ENCODE measurements around the gene TP73.
"Not testable (repeated sequence)": the region's sequence is repeated elsewhere in the genome, so short reads cannot be mapped to it uniquely, and the experiment has no call there.

Gene TP73

DNA sequence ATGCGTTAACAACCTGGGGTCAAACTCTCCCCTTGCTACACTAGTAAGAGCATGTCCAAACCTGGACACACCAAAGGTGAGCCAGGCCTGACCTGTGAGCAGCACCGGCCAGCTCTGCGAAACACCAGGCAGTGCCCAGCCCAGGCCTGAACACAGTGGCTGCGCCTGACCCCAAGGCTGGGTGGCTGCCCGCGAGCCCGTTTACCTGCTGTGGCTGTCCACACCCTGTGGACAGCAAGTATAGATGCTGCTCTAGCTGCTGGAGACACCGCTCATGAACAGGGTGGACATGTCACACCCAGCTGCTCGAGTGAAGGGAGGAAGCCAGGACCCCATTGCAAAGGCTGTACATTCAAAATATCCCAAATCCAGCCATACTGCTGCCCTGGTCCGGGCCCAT lies 92.3 kb downstream of the TP73 start:
- DNase-seq (ENCODE audit: low spot score): no peak

DNA sequence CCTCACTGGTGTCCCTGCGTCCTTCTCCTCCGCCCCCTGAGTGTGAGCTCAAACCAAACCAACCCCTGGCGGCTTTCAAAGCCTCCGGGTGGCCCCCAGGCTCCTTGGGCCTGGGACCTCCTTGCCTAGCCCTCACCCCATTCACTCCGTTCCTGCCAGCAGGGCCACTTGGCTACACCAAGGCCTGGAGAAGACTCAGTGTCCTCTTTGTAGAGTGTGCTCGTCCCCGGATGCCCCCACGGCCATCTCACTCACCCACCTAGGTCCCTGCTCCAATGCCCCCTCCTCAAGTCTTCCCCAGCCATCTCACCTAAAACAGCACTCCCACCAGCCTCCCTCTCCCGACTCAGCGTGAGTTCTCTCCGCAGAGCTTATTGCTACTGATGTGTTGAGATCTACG lies 92.8 kb downstream of the TP73 start:
- DNase-seq (ENCODE audit: low spot score): no peak

DNA sequence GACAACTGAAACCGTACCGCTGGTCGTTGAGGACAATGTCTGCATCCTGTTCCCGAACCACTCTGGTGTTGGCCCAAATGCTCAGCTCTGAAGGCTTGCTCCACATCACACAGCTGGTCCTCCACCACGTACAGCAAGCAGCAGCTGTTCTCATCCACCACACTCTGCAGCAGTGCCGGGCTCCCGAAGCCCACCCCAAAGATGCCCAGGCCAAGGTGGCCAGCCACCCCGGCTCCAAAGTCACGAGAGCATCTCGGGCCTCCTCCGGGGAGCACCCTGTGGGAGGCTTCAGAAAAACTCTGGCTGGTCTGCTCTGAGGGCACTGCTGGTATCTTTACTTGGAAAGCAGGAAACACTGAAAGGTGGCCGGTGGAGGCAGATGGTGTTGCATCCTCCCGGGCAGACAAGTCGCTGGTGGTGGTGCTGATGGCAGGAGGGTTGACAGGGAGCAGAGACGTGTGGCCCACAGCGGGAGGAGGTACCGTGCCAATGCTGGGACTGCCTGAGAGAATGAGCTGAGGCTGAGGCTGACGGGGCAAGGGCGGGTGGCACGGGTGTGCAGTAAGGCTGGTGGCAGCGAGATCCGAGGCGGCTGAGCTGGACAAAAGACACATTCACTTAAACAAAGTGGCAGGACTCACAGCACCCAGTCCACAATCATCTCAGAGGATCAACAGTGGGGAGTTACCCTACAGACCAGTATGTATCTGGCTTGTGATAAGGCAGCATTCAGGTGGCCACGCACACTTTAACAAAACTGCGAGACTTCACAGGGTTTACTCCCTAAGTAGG lies 93.5 kb downstream of the TP73 start:
- no peak for DNase-seq (ENCODE audit: low spot score)

DNA sequence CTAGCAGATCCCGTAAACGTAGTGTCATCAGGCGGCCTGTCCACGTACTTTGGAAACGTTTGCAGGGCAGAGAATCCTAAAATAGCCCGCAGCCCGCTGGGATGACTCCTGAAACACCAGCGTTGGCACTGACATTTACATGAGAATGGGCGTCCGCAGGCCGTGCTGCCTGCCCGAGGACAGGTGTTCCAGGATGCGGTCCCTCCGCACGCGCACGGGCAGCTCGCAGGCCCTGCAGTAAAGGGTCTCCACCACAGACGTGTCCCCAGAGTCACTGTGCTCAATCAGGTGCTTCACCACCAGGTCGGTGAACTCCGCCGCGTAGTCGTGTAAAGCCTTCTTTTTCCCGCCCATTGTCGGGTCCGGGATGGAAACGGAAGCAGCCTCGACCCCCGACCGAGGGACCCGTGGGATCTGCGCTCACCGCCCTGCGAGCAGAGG lies 94.1 kb downstream of the TP73 start:
- DNase-seq (ENCODE audit: low spot score): no peak

DNA sequence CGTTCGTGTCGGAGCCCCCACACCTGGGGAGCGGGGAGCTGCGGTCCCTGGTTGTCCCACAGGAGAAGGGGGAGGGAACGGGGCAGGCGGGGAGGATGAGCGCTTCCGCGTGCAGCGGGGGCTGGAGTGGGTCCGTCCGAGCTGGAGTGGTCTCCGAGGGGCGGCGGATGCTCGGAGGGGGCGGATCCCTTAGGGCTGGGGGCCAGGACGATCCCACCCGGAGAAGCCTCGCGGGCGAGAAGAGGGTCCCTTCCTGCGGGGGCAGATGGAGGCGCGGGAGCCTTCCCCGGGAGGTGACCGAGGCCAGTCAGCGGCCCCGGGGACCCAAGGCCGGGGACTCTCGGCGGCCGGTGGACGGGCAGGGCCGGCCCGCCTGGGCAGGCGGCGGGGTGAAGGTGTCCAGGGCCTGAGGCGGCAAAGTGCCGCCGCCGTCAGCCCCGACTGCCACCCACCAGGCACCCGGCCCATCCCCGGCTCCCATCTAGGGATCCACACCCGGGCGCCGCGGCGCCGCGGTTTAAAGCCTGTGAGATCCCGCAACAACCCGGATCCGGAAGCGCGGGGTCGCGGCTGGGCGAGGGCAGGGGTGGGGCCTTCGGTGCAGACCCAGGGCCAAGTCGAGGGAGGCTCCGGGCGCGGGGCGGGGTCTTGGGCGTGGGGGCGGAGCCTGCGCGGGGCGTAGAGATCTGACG lies 94.7 kb downstream of the TP73 start:
- DNase-seq (ENCODE audit: low spot score): peak; percentile 91

DNA sequence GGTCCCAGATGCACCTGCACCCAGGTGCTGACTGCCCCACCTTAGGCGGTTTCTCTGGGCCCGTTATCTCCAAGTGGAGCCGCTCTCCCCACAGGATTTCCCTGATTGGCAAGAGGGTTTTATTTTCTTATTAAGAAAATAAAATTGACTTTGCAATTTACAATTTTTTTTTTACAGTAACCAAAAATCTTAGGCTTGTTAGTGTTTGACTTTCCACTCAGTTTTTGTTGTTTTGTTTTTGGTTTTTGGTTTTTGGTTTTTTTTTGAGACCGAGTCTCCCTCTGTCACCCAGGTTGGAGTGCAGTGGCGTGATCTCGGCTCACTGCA lies 95.2 kb downstream of the TP73 start:
- no peak for DNase-seq (ENCODE audit: low spot score)

DNA sequence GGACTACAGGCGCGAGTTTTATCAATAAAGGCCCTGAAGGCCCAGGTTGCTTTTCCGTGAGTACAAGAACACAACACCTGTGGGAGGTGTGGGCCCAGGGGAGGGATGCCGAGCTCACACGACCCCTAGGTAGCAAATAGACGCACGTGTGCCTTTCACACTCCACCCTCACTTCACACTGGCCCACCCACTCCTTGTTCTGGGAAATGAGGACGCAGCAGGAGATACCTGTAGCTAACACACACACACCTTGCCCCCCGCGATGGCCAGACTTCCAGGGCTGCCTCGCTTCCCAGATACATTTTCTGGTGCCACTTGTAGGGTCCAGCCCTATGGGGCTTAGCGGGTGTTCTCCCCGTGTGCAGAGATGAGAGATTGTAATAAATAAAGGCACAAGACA lies 95.6 kb downstream of the TP73 start:
- no peak for DNase-seq (ENCODE audit: low spot score)

DNA sequence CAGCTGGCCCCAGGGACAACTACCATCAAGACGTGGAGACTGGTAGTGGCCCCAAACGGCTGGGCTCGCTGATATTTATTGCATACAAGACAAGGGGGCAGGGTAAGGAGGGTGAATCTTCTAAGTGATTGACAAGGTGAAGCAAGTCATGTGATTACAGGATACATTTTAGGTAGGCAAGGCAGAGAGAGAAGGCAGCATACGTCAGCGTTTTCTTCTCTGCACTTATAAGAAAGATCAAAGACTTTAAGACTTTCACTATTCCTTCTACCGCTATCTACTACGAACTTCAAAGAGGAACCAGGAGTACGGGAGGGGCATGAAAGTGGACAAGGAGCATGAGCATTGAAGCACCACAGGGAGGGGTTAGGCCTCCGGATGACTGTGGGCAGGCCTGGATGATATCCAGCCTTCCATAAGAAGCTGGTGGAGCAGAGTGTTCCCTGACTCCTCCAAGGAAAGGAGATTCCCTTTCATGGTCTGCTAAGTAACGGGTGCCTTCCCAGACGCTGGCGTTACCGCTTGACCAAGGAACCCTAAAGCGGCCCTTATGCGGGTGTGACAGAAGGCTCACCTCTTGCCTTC lies 96.1 kb downstream of the TP73 start:
- DNase-seq (ENCODE audit: low spot score): not testable (repeated sequence)

DNA sequence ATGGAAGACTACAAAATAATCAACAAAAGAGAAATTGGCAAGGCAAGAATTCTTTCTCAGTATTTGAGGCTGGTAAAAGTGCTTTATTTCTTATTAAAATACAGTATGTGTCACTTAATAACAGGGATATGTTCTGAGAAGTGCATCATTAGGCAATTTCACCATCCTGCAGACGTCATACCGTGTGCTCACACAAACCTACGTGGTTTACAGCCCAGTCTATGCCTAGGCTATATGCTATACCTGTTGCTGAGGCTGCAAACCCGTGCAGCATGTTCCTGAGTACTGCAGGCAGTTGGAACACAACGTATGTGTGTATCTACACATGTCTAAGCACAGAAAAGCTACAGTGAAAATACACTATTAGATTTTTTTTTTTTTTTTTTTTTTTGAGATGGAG lies 97.2 kb downstream of the TP73 start:
- DNase-seq (ENCODE audit: low spot score): no peak

DNA sequence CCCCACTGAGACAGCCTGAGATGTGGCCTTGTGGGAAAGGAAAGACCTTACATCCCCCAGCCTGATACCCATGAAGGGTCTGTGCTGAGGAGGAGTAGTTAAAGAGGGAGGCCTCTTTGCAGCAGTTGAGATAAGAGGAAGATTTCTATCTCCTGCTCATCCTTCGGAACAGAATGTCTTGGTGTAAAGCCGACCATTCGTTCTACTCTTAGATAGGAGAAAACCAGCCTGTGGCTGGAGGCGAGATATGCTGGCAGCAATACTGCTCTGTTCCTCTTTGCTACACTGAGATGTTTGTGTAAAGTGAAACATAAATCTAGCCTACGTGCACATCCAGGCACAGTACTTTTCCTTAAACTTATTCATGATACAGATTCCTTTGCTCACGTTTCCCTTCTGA lies 98.4 kb downstream of the TP73 start:
- no peak for DNase-seq (ENCODE audit: low spot score)

DNA sequence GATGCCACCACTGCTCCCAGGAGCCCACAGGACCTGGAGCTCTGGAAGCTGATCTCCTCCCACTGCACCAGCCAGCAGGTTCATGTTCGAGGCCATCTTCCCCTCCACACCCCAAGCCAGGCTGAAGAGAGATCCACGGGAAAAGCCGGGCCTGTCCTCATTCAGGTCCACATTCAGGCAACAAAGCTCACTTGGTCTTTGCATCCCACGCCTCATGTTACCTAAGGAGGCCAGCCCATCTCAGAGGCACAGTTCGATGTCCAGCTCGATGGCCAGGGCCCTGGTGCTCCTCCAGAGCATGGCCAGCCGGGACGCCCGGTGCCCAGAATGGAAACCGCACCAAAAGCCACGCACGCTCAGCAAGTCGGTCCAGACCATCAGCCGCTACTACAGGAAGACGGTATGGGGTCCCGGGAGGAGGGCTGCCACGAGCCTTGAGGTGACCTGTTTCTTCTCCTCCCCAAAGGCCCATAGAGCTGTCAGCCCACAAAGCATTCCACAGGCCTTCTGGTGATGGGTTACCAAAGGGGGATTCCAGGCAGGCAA lies 100.2 kb downstream of the TP73 start, which contains the start of gene CCDC27:
TSS of gene CCDC27 (plus strand) at position 51 of the 546 bp plus-strand sequence. CDS start at position 83, 32 bp downstream.
- no peak for DNase-seq (ENCODE audit: low spot score)

DNA sequence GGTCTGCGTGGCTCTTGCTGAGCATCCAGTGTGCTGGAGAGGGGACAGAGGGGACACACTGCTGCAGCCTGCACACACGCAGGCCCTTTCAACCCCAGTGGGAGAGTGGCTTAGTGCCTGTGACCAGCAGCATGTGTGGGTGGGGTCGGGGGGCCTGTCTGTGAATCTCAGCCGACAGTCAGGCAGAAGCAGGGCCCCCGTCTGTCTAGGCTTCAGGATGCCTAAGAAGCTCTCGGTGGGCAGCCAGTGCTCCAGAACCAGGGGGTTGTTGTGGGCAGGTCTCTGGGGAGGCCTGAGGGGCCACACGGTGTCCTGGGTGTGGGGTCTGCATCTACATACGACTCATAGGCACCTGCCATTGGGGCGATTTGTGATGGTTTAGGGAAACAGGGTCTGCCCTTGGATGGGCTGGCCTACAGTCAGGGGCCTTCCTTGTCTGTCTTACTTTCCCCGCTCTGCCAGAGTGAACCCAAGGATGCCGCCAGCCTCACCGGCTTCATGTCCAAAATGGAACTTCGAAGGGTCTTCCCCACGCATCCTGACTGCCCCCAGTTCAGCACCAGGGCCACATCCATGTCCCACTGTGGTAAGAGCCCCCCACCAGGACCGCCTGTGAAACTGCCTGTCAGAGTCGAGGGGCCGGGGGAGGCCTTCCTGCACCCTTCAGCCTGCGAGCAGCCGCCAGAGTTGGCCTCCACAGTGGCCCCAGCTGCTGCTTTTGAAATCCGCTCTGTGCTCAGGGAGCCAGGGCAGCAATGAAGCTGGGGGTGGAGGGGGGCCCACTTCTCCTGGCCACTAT lies 101.5 kb downstream of the TP73 start:
- no peak for DNase-seq (ENCODE audit: low spot score)

DNA sequence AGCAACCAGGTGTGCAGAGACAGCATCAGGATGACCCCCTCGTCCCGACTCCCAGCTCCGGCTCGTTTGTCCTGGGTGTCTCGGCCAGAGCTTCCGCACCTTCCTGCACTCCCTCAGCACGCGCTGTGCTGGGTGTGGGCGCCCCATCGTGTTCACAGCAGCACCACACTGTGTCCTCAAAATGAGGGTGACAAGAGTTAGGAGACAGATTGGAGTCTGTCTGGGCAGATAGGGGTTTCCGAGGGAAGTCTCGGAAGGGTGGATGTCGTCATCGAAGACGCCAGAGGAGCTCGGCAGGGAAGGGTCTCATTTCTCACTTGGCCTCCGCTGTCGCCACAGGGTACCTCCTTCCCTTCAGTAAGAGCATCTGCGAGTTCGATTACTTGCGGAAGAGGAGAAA lies 104.1 kb downstream of the TP73 start:
- DNase-seq (ENCODE audit: low spot score): no peak

DNA sequence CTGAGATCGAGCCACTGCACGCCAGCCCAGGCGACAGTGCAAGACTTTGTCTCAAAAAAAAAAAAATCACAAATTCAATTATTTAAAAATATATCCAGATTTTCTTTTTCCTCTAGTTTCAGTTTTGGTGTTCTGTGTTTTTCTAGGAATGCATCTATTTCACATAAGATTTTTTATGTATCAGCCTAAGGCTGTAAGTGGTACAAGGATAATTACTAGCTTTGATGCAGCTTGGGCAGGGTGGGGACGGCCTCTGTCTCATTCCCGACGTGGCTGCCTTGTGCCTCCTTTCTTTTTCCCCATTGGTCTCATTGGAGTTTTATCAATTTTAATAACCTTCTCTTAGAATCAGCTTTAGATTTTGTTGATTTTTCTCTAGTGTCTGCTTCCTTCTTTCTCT lies 106.8 kb downstream of the TP73 start:
- no peak for DNase-seq (ENCODE audit: low spot score)

DNA sequence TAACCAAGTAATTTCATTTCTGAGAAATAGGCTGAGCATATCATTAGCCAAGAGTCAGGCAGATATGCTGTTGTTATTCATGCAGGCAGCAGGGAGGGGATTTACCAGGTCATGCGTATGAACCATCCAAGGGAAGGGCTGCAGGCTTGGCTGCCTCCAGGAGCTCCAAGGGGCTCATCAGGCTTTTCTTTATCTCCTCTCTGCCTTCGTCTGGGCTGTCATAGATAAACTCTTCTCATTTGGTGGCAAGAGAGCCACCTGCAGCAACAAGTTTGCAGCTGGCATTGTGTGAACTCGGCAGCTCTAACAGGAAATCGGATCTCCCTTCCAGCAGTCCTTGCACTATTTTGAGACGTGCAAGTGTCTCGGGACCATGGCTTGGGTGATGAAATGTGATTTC lies 107.5 kb downstream of the TP73 start:
- DNase-seq (ENCODE audit: low spot score): no peak

DNA sequence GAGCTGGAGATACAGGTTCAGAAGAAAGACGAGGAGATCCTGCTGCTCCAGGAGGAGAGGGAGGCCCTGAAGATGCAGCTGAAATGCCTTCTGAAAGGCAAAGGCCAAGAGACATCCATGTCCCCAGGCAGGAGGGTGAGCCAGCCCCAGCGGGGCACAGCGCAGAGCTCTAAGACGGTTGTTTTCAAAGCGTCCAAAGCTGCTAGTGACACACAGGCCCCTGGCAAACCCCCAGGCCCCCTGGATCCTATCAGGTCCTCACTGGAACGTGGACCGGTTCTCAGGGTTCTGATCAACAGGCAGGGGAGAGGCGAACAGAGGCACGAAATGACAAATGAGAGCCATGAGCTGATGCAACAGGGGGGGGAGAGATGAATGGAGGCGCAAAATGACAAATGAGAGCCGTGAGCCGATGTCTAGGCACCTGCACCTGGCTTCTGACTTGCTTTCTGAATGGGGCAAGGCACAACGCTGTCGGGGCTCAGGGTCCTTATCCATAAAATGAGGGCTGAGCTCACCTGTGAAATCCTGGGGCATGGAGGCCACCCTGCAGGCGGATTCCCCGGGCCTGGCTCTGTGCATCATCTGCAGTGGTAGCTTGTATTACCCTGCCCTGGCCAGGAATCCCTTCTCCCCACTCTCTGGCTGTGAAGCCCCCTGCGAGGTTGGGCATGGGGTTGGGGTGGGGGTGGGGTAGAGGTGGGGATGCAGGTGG lies 109.1 kb downstream of the TP73 start:
- DNase-seq (ENCODE audit: low spot score): no peak

DNA sequence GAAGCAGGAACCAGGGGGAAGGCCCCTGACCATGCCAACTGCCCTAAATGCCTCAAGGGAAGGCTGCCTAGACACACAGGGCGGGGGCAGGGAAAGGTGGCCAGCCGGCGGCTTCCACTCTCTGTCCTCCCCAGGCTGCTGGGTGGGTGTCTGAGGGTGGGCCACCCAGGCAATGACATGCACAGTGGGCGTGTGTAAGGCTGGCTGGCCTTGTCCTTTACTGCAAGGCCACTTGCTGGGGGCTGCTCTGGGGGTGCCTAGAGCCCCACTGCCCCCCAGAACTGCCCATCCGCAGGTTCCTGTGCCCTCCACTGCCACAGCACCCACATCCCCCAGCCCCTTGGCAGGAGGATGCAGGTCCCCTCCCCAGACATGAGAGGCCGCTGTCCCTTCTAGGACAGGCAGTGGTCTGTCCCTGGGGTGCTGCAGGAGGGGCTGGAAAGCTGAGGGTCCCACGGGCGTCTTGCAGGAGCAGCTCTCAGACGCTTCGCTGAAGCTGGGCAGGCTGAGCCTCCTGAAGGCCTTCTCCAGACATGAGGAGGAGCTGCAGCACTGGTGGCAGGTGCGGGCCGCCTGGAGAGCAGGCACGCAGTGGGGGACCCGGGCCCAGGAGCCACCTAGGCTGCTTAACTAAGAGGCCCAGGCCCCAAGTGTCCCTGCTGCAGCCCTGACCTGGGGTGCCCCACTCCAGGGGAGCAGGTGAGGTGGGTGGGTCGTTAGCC lies 110.0 kb downstream of the TP73 start:
- DNase-seq (ENCODE audit: low spot score): no peak

DNA sequence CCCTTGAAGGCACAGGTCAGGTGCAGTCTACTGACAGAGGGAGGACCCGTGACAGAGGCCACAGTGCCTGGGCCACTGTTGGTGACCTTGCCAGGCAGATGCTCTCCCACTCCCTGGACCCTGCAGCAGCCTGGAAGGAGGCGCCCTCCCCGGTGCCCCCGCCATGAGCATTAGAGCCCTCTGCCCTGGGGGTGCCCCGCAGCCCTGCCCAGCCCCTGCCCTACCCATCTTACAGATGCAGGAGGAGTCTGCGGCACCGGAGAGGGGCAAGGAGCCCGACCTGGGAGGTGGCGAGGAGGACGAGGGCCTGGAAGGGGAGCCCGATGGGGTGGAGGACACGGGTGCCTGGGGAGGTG lies 110.5 kb downstream of the TP73 start:
- no peak for DNase-seq (ENCODE audit: low spot score)

DNA sequence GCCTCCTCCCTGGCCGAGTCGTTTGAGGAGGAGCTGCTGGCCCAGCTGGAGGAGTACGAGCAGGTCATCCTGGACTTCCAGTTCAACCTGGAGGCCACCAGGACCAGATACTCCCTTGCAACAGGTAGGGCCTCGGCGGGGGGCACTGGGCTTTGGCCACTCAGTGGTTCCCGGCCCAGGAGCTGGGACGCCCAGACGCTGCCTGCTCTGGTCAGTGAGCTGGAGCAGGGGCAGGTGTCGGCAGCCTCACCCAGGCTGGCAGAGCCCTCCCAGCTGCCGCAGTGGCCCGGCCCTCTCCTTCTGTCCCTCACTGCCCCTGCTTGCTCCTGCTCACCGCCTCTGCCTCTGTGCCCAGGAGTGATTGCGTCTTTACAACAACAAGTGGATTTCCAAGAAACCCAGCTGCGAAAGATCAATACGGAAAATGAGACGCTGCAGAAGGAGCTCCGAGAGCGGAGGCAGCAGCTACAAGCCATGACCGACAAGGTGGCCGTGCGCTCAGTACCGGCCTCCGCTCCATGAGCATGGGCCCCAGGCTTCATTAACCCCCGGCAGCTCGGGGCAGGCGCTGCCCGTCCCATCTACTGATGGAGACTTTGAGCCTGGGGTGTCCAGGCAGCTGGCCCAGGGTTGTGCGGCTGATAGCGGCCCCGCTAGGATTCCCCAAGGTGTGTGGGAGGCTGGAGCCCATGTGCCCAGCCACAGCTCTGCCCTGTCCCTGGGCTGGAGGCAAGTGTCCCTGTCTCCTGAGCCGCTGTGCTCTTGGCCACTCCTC lies 111.2 kb downstream of the TP73 start:
- no peak for DNase-seq (ENCODE audit: low spot score)

DNA sequence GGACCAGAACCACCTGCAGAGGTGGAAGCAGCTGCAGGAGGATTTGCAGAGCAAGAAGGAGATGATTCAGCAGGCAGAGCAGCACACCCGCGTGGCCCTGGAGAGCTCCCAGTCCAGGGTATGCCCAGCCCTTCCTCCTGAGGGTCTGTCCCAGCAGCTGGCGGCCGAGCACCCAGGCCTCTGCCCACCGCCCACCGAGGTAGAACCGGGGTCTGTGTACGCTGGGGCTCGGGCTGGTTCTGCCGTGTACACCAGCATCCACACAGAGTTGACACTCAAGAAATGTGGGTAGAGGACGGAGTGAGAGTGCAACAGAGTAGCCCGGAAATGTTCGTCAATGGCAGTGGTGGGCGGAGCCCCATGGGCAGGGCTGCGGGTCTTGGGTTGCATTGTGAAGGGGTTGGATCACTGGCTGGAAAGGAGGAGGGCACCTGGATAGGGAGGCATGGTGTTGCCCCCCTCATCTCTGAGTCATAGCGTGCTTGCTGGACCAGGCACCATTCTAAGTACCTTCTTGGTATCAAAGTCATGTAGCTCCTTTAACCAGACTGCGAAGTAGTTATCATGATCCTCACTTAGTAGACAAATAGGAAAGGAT lies 115.1 kb downstream of the TP73 start:
- DNase-seq (ENCODE audit: low spot score): no peak
